Suprapubic skin (tissue), 4 donors: ENCODE data around the gene AGPAT1. TPM values are rescaled to one million over a fixed set of nuclear protein-coding genes. Genes with fewer than 3 reads are reported as not detected.

Source experiments
- DNase-seq, 2 donors: peaks; one replicate each; pipeline ENCODE4 v3.0.0-alpha.2; 2019; ENCODE audit warnings: low spot score in 2 of 2
- H3K27ac ChIP-seq: fragments of 200-600 bp; sonication (generic); one replicate; pipeline ENCODE4 v1.5.1; 2019
- H3K27me3 ChIP-seq: fragments of 200-600 bp; sonication (generic); one replicate; pipeline ENCODE4 v1.5.1; 2019
- H3K36me3 ChIP-seq: fragments of 200-600 bp; sonication (generic); one replicate; pipeline ENCODE4 v1.5.1; 2019
- H3K4me1 ChIP-seq: fragments of 200-600 bp; sonication (generic); one replicate; pipeline ENCODE4 v1.5.1; 2019
- H3K4me3 ChIP-seq: fragments of 200-600 bp; sonication (generic); one replicate; pipeline ENCODE4 v1.5.1; 2019; ENCODE audit warnings: mild to moderate bottlenecking
- H3K9me3 ChIP-seq: fragments of 200-600 bp; sonication (generic); one replicate; pipeline ENCODE4 v1.5.1; 2019
- EP300 ChIP-seq: sonication (generic); formaldehyde crosslinking; IDR thresholded peaks from one replicate; pipeline ENCODE4 v1.6.1; 2017; ENCODE audit warnings: antibody characterized with exemption
- POLR2A ChIP-seq, 2 donors: fragments of 450-650 bp; IDR thresholded peaks; one replicate each; pipeline ENCODE4 v1.6.1; 2017; ENCODE audit warnings: antibody characterized with exemption in 2 of 2, mild to moderate bottlenecking in 2 of 2, moderate library complexity in 2 of 2
- POLR2AphosphoS5 ChIP-seq, 3 donors: sonication (generic); formaldehyde crosslinking; IDR thresholded peaks; one replicate each; pipeline ENCODE4 v1.6.1; 2017; ENCODE audit warnings: antibody characterized with exemption in 3 of 3
- WGBS: methylation state at CpG from one replicate; pipeline ENCODE4 v1.1.5; 2018; 5-methylcytosine and 5-hydroxymethylcytosine counted together
- total RNA-seq, 4 donors: library from RNA; depleted of rRNA; stranded (reverse); fragments of >200 nt; gene quantifications; one replicate each; pipeline ENCODE4 v1.1.0, GENCODE V29; 2016
- TF ChIP-seq, protein P1 (sequence below), 2 donors: fragments of 200-600 bp in 1 of 2; fragments of 450-650 bp in 1 of 2; sonication (generic) in 1 of 2; IDR thresholded peaks; one replicate each; pipeline ENCODE4 v1.5.1; 2016 to 2019; ENCODE audit warnings: antibody characterized with exemption in 2 of 2, mild to moderate bottlenecking in 1 of 2, moderate library complexity in 1 of 2

AGPAT1 gene
- total RNA-seq, 4 donors from 2014 or later = 30.4 to 68.9 (median 42.6) TPM

- Histone ChIP-seq H3K4me1 (peaks cover 22% of the 10 kb centered on the region), H3K27ac (no peak overlapping the region), H3K9me3 (no peaks in the 10 kb centered on the region), H3K36me3 (no peaks in the 10 kb centered on the region), H3K4me3 (no peak overlapping the region), H3K27me3 (no peaks in the 10 kb centered on the region)
- no peak for DNase-seq
- WGBS = 83% methylated on average over 4 of the region's 4 CpGs
- TF ChIP-seq POLR2AphosphoS5 (IDR thresholded peaks at IDR 0.05) (no peak), POLR2A (IDR thresholded peaks at IDR 0.05) (no peak), EP300 (no peak)
- TF ChIP-seq, protein P1, sequence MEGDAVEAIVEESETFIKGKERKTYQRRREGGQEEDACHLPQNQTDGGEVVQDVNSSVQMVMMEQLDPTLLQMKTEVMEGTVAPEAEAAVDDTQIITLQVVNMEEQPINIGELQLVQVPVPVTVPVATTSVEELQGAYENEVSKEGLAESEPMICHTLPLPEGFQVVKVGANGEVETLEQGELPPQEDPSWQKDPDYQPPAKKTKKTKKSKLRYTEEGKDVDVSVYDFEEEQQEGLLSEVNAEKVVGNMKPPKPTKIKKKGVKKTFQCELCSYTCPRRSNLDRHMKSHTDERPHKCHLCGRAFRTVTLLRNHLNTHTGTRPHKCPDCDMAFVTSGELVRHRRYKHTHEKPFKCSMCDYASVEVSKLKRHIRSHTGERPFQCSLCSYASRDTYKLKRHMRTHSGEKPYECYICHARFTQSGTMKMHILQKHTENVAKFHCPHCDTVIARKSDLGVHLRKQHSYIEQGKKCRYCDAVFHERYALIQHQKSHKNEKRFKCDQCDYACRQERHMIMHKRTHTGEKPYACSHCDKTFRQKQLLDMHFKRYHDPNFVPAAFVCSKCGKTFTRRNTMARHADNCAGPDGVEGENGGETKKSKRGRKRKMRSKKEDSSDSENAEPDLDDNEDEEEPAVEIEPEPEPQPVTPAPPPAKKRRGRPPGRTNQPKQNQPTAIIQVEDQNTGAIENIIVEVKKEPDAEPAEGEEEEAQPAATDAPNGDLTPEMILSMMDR (IDR thresholded peaks at IDR 0.05) = no peak
Observed at GRCh38 chr6:32220021-32220420, 44.1 kb upstream of the AGPAT1 start.

DNA sequence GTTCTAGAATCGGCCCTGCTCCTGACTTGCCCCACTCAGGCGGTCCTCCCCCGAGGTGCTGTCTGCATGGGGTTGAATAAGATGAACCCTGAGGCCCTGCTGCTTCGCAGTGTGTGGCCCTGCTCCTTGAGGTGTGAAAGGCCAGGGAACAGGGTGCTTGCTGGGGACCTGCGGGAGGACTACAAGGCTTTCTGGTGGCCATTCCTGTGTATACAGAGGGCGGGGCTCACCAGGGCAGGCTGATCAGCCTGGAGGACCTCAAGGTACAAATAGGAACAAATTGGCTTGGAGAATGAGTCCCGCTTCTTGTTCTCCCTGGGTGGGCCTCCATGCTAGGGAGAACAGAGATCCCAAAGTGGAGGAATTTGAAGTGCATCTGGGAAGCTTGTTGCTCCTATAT is 42.3 kb upstream of the AGPAT1 start:
- no peak overlapping the region for H3K27ac ChIP-seq

DNA sequence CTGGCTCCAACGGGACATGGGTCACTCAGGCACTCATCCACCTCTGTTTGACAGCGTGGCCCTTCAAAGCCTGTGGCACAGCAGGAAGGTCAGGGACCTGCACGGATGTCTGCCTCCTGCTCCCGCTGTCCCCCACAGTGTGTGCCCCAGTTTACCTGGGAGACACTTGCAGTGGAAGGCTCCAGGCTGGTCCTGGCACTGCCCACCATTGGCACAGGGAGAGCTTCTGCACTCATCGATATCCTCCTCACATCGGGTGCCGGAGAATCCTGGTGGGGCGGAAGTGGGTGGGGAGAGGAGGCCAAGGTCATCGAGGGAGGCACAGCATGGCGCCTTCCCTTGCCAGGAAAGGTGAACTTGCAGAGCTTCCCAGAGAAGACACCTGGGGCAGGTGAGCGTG is 41.1 kb upstream of the AGPAT1 start:
- Histone ChIP-seq H3K4me1 (peaks cover 7% of the 10 kb centered on the region), H3K36me3 (no peaks in the 10 kb centered on the region), H3K27ac (no peak overlapping the region), H3K27me3 (no peaks in the 10 kb centered on the region), H3K9me3 (no peaks in the 10 kb centered on the region), H3K4me3 (no peak overlapping the region)
- DNase-seq = no peak
- 89% methylated on average over 6 of the region's 11 CpGs for WGBS
- TF ChIP-seq POLR2A (IDR thresholded peaks at IDR 0.05) (no peak), POLR2AphosphoS5 (IDR thresholded peaks at IDR 0.05) (no peak), EP300 (no peak)
- TF ChIP-seq, protein P1 (IDR thresholded peaks at IDR 0.05) = no peak

More for the DNA sequence above, 42.3 kb upstream of the AGPAT1 start:
- H3K27me3 ChIP-seq = no peaks in the 10 kb centered on the region
- H3K9me3 ChIP-seq = no peaks in the 10 kb centered on the region
- peaks cover 15% of the 10 kb centered on the region for H3K4me1 ChIP-seq
- H3K36me3 ChIP-seq = no peaks in the 10 kb centered on the region
- H3K4me3 ChIP-seq = no peak overlapping the region
- no peak for DNase-seq
- 86% methylated on average over 3 of the region's 7 CpGs for WGBS
- TF ChIP-seq POLR2AphosphoS5 (IDR thresholded peaks at IDR 0.05) (no peak), POLR2A (IDR thresholded peaks at IDR 0.05) (no peak), EP300 (no peak)
- TF ChIP-seq, protein P1 (IDR thresholded peaks at IDR 0.05) = no peak

- TF ChIP-seq, protein P1 (IDR thresholded peaks at IDR 0.05) = no peak
- TF ChIP-seq EP300 = no peak
- TF ChIP-seq POLR2A (IDR thresholded peaks at IDR 0.05) = no peak
- no peak for TF ChIP-seq POLR2AphosphoS5 (IDR thresholded peaks at IDR 0.05)
- H3K27ac ChIP-seq = no peak overlapping the region
- no peaks in the 10 kb centered on the region for H3K27me3 ChIP-seq
- no peaks in the 10 kb centered on the region for H3K36me3 ChIP-seq
- H3K4me3 ChIP-seq = no peak overlapping the region
- DNase-seq = no peak
- 91% methylated on average over 10 of the region's 10 CpGs for WGBS
- H3K4me1 ChIP-seq = peaks cover 3% of the 10 kb centered on the region
- no peaks in the 10 kb centered on the region for H3K9me3 ChIP-seq
Observed at GRCh38 chr6:32216285-32216684, 40.4 kb upstream of the AGPAT1 start.

GRCh38 chr6:32215617-32216016 is 39.7 kb upstream of the AGPAT1 start:
- no peak for TF ChIP-seq POLR2A (IDR thresholded peaks at IDR 0.05)
- no peak for TF ChIP-seq POLR2AphosphoS5 (IDR thresholded peaks at IDR 0.05)
- no peak for TF ChIP-seq EP300
- TF ChIP-seq, protein P1 (IDR thresholded peaks at IDR 0.05) = no peak
- H3K27ac ChIP-seq = no peak overlapping the region
- H3K36me3 ChIP-seq = no peaks in the 10 kb centered on the region
- H3K4me3 ChIP-seq = no peak overlapping the region
- H3K27me3 ChIP-seq = no peaks in the 10 kb centered on the region
- 94% methylated on average over 4 of the region's 4 CpGs for WGBS
- H3K9me3 ChIP-seq = no peaks in the 10 kb centered on the region
- DNase-seq = no peak
- H3K4me1 ChIP-seq = peaks cover 3% of the 10 kb centered on the region
